HEK293 (cell line): ENCODE data around the gene FCN3.

Experiments used
- ZFP3 ChIP-seq: fragments of 450-650 bp; formaldehyde crosslinking; IDR thresholded peaks from 2 replicates; pipeline ENCODE4 v1.5.1; 2016; ENCODE audit warnings: low read depth, missing biosample characterization, missing genetic modification characterization
- ZNF792 ChIP-seq: fragments of 450-650 bp; formaldehyde crosslinking; IDR thresholded peaks from 2 replicates; pipeline ENCODE4 v1.5.1; 2016; ENCODE audit warnings: missing biosample characterization, missing genetic modification characterization
- TF ChIP-seq, protein P1 (sequence below): fragments of 450-650 bp; formaldehyde crosslinking; IDR thresholded peaks from 2 replicates; pipeline ENCODE4 v1.5.1; 2016; ENCODE audit warnings: missing biosample characterization, missing genetic modification characterization
- TF ChIP-seq, protein P2 (sequence below): fragments of 450-650 bp; formaldehyde crosslinking; IDR thresholded peaks from 2 replicates; pipeline ENCODE4 v1.5.1; 2016; ENCODE audit warnings: missing biosample characterization, missing genetic modification characterization

DNA sequence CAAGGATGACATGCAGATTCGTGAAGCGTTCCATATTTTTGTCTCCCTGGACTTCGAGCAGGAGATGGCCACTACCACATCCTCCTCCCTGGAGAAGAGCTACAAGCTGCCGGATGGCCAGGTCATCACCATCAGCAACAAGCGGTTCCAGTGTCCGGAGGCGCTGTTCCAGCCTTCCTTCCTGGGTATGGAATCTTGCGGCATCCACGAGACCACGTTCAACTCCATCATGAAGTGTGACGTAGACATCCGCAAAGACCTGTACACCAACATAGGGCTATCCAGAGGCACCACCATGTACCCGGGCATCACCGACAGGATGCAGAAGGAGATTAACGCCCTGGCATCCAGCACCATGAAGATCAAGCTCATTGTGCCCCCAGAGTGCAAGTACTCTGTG is 49.3 kb downstream of the FCN3 start:
- no peak for TF ChIP-seq ZNF792 (tag by site-specific recombination)
- TF ChIP-seq, protein P1, sequence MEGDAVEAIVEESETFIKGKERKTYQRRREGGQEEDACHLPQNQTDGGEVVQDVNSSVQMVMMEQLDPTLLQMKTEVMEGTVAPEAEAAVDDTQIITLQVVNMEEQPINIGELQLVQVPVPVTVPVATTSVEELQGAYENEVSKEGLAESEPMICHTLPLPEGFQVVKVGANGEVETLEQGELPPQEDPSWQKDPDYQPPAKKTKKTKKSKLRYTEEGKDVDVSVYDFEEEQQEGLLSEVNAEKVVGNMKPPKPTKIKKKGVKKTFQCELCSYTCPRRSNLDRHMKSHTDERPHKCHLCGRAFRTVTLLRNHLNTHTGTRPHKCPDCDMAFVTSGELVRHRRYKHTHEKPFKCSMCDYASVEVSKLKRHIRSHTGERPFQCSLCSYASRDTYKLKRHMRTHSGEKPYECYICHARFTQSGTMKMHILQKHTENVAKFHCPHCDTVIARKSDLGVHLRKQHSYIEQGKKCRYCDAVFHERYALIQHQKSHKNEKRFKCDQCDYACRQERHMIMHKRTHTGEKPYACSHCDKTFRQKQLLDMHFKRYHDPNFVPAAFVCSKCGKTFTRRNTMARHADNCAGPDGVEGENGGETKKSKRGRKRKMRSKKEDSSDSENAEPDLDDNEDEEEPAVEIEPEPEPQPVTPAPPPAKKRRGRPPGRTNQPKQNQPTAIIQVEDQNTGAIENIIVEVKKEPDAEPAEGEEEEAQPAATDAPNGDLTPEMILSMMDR (tag by site-specific recombination), result no peak
- TF ChIP-seq, protein P2, sequence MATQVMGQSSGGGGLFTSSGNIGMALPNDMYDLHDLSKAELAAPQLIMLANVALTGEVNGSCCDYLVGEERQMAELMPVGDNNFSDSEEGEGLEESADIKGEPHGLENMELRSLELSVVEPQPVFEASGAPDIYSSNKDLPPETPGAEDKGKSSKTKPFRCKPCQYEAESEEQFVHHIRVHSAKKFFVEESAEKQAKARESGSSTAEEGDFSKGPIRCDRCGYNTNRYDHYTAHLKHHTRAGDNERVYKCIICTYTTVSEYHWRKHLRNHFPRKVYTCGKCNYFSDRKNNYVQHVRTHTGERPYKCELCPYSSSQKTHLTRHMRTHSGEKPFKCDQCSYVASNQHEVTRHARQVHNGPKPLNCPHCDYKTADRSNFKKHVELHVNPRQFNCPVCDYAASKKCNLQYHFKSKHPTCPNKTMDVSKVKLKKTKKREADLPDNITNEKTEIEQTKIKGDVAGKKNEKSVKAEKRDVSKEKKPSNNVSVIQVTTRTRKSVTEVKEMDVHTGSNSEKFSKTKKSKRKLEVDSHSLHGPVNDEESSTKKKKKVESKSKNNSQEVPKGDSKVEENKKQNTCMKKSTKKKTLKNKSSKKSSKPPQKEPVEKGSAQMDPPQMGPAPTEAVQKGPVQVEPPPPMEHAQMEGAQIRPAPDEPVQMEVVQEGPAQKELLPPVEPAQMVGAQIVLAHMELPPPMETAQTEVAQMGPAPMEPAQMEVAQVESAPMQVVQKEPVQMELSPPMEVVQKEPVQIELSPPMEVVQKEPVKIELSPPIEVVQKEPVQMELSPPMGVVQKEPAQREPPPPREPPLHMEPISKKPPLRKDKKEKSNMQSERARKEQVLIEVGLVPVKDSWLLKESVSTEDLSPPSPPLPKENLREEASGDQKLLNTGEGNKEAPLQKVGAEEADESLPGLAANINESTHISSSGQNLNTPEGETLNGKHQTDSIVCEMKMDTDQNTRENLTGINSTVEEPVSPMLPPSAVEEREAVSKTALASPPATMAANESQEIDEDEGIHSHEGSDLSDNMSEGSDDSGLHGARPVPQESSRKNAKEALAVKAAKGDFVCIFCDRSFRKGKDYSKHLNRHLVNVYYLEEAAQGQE (tag by site-specific recombination), result no peak
- TF ChIP-seq ZFP3 (tag by site-specific recombination), result no peak
